Upper lobe of right lung (tissue), 1 donor: ENCODE measurements around the gene RAB43. TPM values are rescaled to one million over a fixed set of nuclear protein-coding genes. Genes with fewer than 3 reads are reported as not detected.
"Not testable (repeated sequence)": the region's sequence is repeated elsewhere in the genome, so short reads cannot be mapped to it uniquely, and the experiment has no call there.

Source experiments
- ATAC-seq: fragments of 200-7000 bp; cut with Tn5 transposase; one replicate; pipeline ENCODE4 v1.9.1; 2020; ENCODE audit warnings: mild to moderate bottlenecking, moderate library complexity
- DNase-seq: peaks from one replicate; pipeline ENCODE4 v3.0.0-alpha.2; 2020
- H3K27ac ChIP-seq: fragments of 200-600 bp; one replicate; pipeline ENCODE4 v1.8.0; 2022
- H3K27me3 ChIP-seq: fragments of 200-600 bp; one replicate; pipeline ENCODE4 v1.8.0; 2022; ENCODE audit warnings: mild to moderate bottlenecking
- H3K36me3 ChIP-seq: fragments of 200-600 bp; one replicate; pipeline ENCODE4 v1.8.0; 2022
- H3K4me1 ChIP-seq: fragments of 200-600 bp; one replicate; pipeline ENCODE4 v1.8.0; 2022
- H3K4me3 ChIP-seq: fragments of 200-600 bp; one replicate; pipeline ENCODE4 v1.8.0; 2022; ENCODE audit warnings: mild to moderate bottlenecking
- H3K9me3 ChIP-seq: fragments of 200-600 bp; one replicate; pipeline ENCODE4 v1.8.0; 2022
- intact Hi-C: fragments of 100-400 bp; cut with DNase I; formaldehyde crosslinking; loops from one replicate; pipeline ENCODE4 v1.11.0; 2022
- long read RNA-seq: library from polyadenylated mRNA; unstranded; transcript quantifications from one replicate; pipeline ENCODE4 v2.0.0, GENCODE V29; 2021
- total RNA-seq: library from RNA; stranded (reverse); fragmentation: NEBNext Ultra II Directional; extraction: Animal tissue kit (Norgen Biotek cat#: 25700); gene quantifications from one replicate; pipeline ENCODE4 v1.2.1, GENCODE V29; 2021
- TF ChIP-seq, protein P1 (sequence below): fragments of 200-600 bp; IDR thresholded peaks from one replicate; pipeline ENCODE4 v1.8.0; 2022; ENCODE audit warnings: antibody characterized with exemption
- donor health status: DM: no; HTN: yes; CAD: no; lungs with severe emphysema.

Gene RAB43
- total RNA-seq, result 38.9 TPM
- long read RNA-seq, full-length matches to known transcripts, result 42 of 57 reads
- long read RNA-seq, partial matches to known transcripts, result 13 of 57 reads
- long read RNA-seq, other reads (novel, unspliced or antisense), result 2 of 57 reads

DNA sequence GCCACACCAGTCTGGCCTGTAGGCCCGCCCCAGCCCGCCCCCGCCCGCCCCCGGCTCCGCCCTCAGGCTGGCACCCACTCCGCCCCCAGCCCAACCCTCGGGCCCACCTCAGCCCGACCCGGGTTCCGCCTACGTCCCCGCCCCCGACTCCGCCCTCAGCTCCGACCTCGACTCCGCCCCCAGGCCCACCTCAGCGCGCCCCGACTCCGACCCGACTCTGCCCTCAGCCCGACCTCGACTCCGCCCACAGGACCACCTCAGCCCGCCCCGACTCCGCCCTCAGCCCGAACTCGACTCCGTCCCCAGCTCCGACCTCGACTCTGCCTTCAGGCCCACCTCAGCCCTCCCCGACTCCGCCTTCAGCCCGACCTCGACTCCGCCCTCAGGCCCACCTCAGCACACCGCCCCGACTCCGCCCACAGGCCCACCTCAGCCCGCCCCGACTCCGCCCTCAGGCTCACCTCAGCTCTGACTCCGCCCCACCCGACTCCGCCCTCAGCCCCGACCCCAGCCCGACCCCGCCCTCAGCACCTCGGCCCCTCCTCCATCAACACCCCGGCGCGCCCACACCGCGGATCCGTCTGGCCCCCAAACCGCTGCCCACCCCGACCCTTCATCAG, at the start of gene RAB43:
TSS of gene RAB43 (minus strand) at position 13 of the 620 bp plus-strand sequence. CDS start 315 bp downstream, outside the sequence.
- Histone ChIP-seq H3K4me1 (peaks cover 31% of the 10 kb centered on the region), H3K4me3 (peak within 1 kb of the TSS; percentile 64), H3K27me3 (no peaks in the 10 kb centered on the region), H3K9me3 (no peaks in the 10 kb centered on the region), H3K27ac (peak within 1 kb of the TSS; percentile 89), H3K36me3 (peaks cover 3% of the 10 kb centered on the region)
- DNase-seq (peak; percentile 94), ATAC-seq (peak; percentile 84)
- TF ChIP-seq, protein P1, sequence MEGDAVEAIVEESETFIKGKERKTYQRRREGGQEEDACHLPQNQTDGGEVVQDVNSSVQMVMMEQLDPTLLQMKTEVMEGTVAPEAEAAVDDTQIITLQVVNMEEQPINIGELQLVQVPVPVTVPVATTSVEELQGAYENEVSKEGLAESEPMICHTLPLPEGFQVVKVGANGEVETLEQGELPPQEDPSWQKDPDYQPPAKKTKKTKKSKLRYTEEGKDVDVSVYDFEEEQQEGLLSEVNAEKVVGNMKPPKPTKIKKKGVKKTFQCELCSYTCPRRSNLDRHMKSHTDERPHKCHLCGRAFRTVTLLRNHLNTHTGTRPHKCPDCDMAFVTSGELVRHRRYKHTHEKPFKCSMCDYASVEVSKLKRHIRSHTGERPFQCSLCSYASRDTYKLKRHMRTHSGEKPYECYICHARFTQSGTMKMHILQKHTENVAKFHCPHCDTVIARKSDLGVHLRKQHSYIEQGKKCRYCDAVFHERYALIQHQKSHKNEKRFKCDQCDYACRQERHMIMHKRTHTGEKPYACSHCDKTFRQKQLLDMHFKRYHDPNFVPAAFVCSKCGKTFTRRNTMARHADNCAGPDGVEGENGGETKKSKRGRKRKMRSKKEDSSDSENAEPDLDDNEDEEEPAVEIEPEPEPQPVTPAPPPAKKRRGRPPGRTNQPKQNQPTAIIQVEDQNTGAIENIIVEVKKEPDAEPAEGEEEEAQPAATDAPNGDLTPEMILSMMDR, result no peak
- intact Hi-C loops, result no loop called here

DNA sequence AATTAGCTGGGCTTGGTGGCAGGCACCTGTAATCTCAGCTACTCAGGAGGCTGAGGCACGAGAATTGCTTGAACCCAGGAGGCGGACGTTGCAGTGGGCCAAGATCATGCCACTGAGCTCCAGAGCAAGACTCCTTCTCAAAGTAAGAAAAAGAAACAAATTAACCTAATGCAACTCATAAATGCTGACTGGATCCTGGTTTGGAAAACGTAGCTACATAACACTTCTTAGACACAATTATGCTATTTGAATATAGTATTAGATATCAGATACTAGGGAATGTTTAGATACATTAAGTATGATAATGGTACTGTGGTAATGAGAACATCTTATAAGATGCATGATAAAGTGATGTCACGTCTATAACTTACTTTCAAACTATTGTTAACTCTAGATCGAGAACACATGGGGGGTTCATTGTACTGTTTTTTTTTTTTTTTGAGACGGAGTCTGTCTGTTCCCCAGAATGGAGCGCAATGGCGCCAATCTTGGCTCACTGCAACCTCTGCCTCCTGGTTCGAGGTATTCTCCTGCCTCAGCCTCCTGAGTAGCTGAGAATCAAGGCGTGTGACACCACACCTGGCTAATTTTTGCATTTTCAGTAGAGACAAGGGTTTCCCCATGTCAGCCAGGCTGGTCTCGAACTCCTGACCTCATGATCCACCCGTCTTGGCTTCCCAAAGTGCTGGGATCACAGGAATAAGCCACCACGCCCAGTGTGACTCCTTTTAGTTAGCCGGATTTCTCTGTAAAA, 45.2 kb upstream of the RAB43 start:
- TF ChIP-seq, protein P1, result no peak
- Histone ChIP-seq H3K9me3 (no peaks in the 10 kb centered on the region), H3K36me3 (peaks cover 65% of the 10 kb centered on the region), H3K27ac (no peak overlapping the region), H3K27me3 (no peaks in the 10 kb centered on the region), H3K4me3 (no peak overlapping the region), H3K4me1 (peaks cover 21% of the 10 kb centered on the region)
- ATAC-seq (no peak), DNase-seq (no peak)
- intact Hi-C loops, result no loop called here

DNA sequence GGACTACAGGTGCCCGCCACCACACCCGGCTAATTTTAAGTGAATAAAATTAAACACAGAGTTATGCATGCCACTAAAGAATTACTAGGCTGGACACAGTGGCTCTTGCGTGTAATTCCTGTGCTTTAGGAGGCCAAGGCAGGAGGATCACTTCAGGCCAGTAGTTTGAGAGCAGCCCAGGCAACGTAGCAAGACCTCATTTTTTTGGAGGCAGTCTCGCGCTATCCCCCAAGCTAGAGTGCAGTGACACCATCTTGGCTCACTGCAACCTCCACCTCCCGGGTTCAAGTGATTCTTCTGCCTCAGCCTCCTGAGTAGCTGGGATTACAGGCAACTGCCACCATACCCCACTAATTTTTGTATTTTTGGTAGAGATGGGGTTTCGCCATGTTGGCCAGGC, 44.0 kb upstream of the RAB43 start:
- ATAC-seq, result not testable (repeated sequence)

DNA sequence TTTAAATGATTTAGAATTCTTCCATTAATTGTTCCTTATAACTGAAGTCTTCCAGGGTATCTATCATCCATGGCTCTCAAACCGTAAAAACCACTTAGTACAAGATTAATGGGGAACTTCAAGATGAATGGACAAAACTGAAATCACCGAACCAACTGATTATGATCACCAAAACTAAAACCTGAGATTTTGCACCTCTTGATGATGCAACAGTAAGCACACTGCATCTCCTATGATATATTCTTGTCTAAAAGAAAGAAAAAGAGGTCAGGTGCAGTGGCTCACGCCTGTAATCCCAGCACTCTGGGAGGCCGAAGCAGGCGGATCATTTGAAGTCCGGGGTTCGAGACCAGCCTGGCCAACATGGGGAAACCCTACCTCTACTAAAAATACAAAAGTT, 42.9 kb upstream of the RAB43 start:
- ATAC-seq (no peak), DNase-seq (no peak)
- H3K4me3 ChIP-seq, result no peak overlapping the region
- no peak overlapping the region for H3K27ac ChIP-seq
- TF ChIP-seq, protein P1, result no peak
- no peaks in the 10 kb centered on the region for H3K9me3 ChIP-seq
- intact Hi-C loops, result no loop called here
- peaks cover 21% of the 10 kb centered on the region for H3K4me1 ChIP-seq
- H3K27me3 ChIP-seq, result no peaks in the 10 kb centered on the region
- peaks cover 42% of the 10 kb centered on the region for H3K36me3 ChIP-seq

More for the DNA sequence above, 44.0 kb upstream of the RAB43 start:
- DNase-seq, H3K9me3 ChIP-seq, H3K27ac ChIP-seq, H3K4me3 ChIP-seq, intact Hi-C loops, H3K27me3 ChIP-seq: not testable (repeated sequence)
- H3K4me1 ChIP-seq, result peaks cover 15% of the 10 kb centered on the region
- peaks cover 53% of the 10 kb centered on the region for H3K36me3 ChIP-seq

DNA sequence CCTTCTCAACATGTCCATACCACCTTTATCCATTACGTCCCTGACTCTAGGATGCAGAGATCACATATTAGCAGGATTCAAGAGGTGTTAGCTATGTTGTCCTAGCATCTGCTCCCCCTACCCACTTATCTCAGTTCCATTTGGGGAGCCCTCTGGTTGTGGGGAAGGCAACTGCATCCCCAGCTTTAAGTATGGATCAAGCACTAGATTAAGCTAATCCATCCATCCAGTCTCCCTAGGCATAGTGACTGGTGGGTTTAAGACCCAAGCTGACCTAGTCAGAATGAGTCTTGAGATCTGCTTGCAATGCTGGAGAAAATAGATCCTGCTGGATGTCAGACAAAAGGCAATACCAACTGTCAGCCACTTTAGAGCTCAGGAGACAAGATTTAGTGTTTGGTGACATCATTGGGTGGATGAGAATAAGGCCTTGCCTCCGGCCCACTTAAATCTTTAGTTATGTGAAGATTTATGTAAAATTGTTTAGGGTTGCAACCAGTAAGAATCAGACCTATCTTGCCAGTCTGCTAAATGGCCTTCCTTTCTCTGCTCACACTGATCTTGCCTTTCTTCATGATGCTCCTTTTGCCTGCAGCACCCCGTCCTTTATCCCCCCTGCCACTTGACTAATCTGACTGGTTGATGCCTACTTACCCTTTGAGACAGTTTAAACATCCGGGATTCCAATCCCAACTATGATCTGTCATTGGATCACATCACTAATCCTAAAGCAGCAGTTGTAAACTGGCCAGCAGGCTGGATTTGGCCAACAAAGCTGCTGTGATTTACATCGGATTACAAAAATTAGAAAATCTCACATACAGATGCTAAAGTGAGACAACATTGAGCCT, 41.4 kb upstream of the RAB43 start:
- Histone ChIP-seq H3K27ac (peak overlapping the region; percentile 97), H3K4me1 (peaks cover 26% of the 10 kb centered on the region), H3K9me3 (no peaks in the 10 kb centered on the region), H3K4me3 (no peak overlapping the region), H3K36me3 (peaks cover 43% of the 10 kb centered on the region), H3K27me3 (no peaks in the 10 kb centered on the region)
- intact Hi-C loops, result no loop called here
- DNase-seq (no peak), ATAC-seq (no peak)
- TF ChIP-seq, protein P1, result peak; percentile 10
